PC-3 (cell line): ENCODE results near the gene LRRIQ4.

Source experiments
- EZH2 ChIP-seq: fragments of 300-600 bp; sonication (generic); IDR thresholded peaks from one replicate; pipeline ENCODE4 v1.6.1; 2017; ENCODE audit warnings: antibody characterized with exemption, mild to moderate bottlenecking, low read length; ENCODE audit not compliant: unreplicated experiment
- EZH2phosphoT487 ChIP-seq: fragments of 300-600 bp; sonication (generic); IDR thresholded peaks from 2 replicates; pipeline ENCODE4 v1.6.1; 2018; ENCODE audit warnings: mild to moderate bottlenecking, antibody characterized with exemption, low read length, borderline replicate concordance
- TF ChIP-seq, protein P1 (sequence below): fragments of 300-600 bp; sonication (generic); conservative IDR thresholded peaks from 2 replicates; pipeline ENCODE4 v1.5.1; 2017; ENCODE audit warnings: antibody characterized with exemption, low read depth, mild to moderate bottlenecking, low read length

DNA sequence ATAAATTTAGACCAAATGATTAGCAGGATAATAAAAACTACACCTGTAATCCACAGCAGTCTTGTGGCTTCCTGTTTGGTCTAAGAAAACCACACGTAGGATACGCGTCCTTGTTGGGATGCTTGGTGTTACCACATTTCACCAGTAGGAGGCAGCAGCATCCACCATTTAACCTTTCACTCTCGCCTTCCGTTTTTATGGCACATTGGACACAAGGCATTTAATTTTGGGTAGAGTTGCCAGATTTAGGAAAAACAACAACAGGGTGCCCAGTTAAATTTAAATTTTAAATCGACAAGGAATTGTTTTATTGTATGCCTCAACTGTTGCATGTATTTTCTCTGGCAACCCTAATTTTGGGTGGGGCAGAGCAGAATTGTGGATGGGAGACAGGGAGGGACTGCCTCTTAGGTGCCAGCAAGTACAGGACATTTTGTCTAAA, 50.8 kb downstream of the LRRIQ4 start:
- TF ChIP-seq EZH2 (no peak), EZH2phosphoT487 (no peak)
- TF ChIP-seq, protein P1, sequence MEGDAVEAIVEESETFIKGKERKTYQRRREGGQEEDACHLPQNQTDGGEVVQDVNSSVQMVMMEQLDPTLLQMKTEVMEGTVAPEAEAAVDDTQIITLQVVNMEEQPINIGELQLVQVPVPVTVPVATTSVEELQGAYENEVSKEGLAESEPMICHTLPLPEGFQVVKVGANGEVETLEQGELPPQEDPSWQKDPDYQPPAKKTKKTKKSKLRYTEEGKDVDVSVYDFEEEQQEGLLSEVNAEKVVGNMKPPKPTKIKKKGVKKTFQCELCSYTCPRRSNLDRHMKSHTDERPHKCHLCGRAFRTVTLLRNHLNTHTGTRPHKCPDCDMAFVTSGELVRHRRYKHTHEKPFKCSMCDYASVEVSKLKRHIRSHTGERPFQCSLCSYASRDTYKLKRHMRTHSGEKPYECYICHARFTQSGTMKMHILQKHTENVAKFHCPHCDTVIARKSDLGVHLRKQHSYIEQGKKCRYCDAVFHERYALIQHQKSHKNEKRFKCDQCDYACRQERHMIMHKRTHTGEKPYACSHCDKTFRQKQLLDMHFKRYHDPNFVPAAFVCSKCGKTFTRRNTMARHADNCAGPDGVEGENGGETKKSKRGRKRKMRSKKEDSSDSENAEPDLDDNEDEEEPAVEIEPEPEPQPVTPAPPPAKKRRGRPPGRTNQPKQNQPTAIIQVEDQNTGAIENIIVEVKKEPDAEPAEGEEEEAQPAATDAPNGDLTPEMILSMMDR, result peak; percentile 97
